NCI-H128 (cell line): ENCODE measurements around the gene EML5.

Source experiments
- DNase-seq: peaks from one replicate; lab custom pipeline; 2025; ENCODE audit not compliant: unreplicated experiment; lab: John Stamatoyannopoulos, UW

The EML5 gene

GRCh38 chr14:88727057-88727456 lies 65.7 kb downstream of the EML5 start:
- no peak for DNase-seq

- DNase-seq: no peak
Observed at GRCh38 chr14:88710709-88711108, 82.0 kb downstream of the EML5 start.

DNA sequence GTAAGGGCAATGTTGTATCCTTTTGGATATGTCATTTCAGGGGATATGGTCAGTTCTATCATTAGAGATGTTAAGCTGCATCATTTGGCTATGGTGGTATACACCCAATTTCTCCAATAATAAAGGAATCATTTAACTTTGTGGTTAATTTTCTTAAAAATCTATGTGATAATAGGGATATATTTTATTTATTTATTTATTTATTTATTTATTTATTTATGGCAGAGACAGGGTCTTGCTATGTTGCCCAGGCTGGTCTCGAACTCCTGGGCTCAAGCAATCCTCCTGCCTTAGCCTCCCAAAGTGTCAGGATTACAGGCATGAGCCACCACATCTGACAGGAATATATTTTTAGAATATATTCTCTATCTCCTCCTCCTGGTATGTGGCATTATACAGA lies 85.7 kb downstream of the EML5 start:
- no peak for DNase-seq

- no peak for DNase-seq
Observed at GRCh38 chr14:88706425-88706824, 86.3 kb downstream of the EML5 start.

- DNase-seq: no peak
Observed at GRCh38 chr14:88698651-88699050, 94.1 kb downstream of the EML5 start.

DNA sequence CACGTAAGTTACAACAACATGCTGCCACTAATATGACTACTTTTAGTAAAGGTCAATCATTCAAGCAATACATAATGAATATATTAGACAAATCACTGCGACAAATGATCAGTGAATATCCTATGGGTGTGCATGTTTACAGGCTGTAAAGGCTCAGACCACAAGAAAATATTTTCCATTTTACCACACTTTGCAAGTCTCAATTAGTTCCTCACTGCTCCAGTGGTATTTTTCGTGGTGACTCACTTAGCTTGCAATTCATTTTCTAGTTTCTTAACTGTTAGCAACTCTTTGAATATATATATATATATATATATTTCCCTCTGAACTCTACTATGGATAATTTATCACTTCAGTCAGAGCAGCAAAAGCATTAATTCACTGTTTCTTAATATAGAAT lies 96.9 kb downstream of the EML5 start:
- no peak for DNase-seq

- no peak for DNase-seq
Observed at GRCh38 chr14:88688386-88688785, 104.4 kb downstream of the EML5 start.

- no peak for DNase-seq
Observed at GRCh38 chr14:88683119-88683518, 109.6 kb downstream of the EML5 start.

DNA sequence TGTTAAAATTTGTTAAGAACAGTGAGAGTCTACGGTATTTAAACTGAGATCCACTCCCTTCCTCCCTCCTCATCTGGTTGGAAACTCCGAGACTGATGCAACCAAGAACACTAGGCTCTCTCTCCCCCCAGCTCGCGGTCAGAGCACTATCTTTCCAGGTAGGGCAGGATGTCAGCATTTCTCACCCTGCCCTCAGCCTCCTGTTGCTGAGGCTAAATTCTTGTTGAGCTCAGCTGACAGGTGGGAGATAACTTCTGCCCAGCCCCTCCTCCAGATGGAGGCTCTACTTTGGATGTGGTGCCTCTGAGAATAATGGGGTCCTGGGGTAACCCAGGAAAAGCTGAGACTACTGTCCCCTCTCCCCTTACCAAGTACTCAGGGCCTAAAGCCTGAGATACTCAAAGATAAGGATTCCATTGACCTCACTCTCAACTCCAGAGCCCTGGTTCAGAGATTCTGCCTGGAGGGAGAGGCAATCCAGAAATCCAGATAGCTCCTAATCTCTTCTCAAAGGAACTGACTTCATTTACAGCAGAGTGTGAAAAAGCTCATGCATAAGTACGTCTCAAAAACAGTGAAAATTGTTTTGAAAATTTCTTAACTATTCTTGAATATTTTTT lies 110.1 kb downstream of the EML5 start:
- DNase-seq: no peak

- no peak for DNase-seq
Observed at GRCh38 chr14:88681755-88682494, 110.8 kb downstream of the EML5 start.

DNA sequence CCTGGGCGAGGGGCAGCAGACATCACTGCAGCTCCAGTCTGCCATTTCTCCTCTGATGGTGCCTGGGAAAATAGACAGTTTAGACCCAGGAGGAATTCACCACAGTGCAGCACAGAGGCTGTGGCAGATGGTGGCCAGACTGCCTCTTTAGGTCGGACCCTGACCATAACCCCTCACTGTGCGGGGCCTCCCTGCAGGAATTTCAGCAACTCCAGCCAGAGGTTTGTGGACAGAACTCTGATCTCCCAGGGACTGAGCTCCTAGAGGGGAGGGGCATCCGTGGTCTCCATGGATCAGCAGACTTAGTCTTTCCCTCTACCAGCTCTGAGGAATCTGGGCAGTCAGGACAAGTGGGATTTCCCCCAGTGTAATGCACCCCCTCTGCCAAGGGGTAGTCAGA lies 123.4 kb downstream of the EML5 start:
- no peak for DNase-seq

DNA sequence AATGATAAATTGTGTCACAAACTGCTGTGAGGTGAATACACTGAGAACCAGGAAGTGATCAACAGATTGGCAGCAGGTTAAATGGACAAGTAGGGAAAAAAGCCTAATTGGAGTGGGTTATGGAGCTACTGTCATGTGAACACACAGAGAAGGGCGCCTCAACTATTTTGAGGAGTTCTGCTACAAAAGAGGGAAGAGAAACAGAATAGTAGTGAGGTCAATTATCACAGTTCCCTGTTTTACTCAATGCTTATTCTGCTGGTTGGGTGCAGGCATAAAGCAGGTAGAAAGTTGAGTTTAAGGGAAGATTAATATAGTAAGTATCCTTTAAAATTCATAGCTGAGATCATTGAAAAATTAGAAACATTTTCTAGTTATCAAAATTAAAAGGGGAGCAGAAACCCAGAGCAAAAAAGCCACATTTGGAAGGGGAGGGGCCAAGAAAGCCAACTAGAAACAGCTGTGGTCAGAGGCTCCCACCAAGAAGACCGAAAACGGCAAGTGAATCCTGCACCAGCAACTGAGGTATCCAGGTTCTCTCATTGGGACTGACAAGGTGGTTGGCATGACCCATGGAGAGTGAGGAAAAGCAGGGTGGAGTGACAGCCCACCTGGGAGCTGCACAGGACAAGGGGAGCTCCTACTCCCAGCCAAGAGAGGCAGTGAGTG lies 124.2 kb downstream of the EML5 start:
- no peak for DNase-seq

DNA sequence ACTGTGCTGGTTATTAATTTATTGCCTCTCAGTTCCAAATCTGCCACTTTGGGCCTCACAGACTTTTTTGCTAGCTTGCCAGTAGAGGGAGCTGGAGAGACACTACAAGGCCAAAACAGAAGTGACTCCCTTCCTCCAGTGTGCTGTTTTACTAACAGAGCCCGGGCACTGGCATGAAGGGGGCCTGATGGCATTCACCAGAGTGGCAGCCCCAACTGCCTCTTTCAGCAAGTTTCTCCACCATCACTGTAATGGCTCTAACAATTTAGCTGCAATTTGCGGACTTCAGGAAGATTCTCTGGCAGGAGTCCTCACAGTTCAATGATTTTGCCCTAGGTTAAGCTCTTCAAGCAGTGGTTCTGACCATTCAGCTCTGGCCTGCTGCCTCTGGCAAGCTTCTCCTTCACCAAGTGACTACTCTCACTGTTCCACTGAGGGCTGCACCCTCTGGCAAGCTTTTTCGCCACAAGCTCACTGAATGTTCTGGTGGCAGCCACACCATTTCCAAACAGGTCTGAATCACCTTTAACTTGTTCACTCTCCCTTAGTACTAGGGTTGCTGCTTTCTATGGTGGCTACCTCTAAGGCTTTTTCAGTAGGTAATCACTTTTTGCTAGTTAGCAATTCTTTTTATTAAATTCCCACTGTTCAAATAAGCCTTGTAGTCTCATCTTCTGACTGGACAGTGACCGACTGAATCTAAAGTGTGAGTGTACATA lies 125.0 kb downstream of the EML5 start:
- peak; percentile 74 for DNase-seq

DNA sequence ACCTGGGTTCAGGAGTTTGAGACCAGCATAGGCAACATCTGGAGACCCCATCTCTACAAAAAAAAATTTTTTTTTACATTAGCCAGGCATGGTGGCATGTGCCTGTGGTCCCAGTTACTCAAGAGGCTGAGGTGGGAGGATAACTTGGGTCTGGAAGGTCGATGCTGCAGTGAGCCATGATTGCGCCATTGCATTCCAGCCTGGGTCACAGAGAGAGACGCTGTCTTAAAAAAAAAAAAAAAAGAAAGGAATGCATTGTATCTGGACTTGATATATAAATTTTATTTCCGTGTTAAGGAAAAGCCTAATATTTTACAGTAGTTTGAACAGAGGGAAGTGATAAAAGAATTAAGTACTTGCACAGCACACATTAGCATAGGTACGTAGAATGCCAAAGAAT lies 132.7 kb downstream of the EML5 start:
- no peak for DNase-seq

- DNase-seq: no peak
Observed at GRCh38 chr14:88639221-88639620, 153.5 kb downstream of the EML5 start.

DNA sequence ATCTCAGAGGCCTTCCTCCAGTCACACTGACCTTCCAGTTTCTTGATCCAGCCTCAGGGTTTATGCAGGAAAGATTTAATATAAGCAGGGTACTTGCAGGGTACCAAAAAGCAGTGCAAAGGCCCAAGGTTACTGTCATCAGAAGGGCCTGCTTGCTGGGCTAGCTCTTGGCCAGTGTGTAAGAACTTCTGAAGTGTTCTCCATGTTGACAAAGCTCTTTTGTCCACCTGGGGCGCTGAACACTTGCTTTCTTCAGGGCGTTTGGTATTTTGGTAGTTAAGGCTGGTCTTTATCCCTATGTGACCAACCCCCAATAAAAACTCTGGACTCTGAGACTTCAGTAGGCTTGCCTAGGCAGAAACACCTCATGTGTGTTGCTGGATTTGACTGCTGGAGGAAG lies 160.2 kb downstream of the EML5 start:
- DNase-seq: no peak

GRCh38 chr14:88631091-88631490 lies 161.7 kb downstream of the EML5 start:
- DNase-seq: no peak

GRCh38 chr14:88630565-88630964 lies 162.2 kb downstream of the EML5 start:
- DNase-seq: no peak

- DNase-seq: no peak
Observed at GRCh38 chr14:88628462-88628861, 164.3 kb downstream of the EML5 start.

- DNase-seq: no peak
Observed at GRCh38 chr14:88628033-88628432, 164.7 kb downstream of the EML5 start.

GRCh38 chr14:88625671-88626070 lies 167.1 kb downstream of the EML5 start:
- DNase-seq: no peak

- DNase-seq: no peak
Observed at GRCh38 chr14:88621100-88621499, 171.7 kb downstream of the EML5 start.
